AG04449 (cell line): Measurements from ENCODE around the gene LRRC19.

Experiments used
- CTCF ChIA-PET: fragments of 350-600 bp; formaldehyde crosslinking; extraction: SDS; loops from one replicate; lab custom pipeline; 2021; ENCODE audit warnings: antibody characterized with exemption; lab: Yijun Ruan, JAX
- POLR2A ChIA-PET: fragments of 400-600, 350-600 bp; formaldehyde crosslinking; extraction: SDS; loops from one replicate; lab custom pipeline; 2020; ENCODE audit warnings: antibody characterized with exemption, inconsistent platforms; lab: Yijun Ruan, JAX
- DNase-seq: peaks from one replicate; pipeline ENCODE4 v3.0.0-alpha.2; 2010; ENCODE audit warnings: low read depth, low spot score
- H3K4me3 ChIP-seq: 2 replicates; pipeline ENCODE4 v1.5.1; 2011; ENCODE audit warnings: low read depth, mild to moderate bottlenecking, control low read depth, low read length
- CTCF ChIP-seq: IDR thresholded peaks from one replicate; pipeline ENCODE4 v1.5.1; 2011; ENCODE audit warnings: mild to moderate bottlenecking, moderate library complexity, low read length, control low read depth, inconsistent platforms; ENCODE audit not compliant: insufficient read depth; ENCODE audit errors: missing control alignments

LRRC19 gene

GRCh38 chr9:26954050-26954508, 51.4 kb downstream of the LRRC19 start:
- no peak for DNase-seq
- no peak overlapping the region for H3K4me3 ChIP-seq
- no peak for TF ChIP-seq CTCF
- POLR2A ChIA-PET = no interaction called here
- CTCF ChIA-PET = no interaction called here

- POLR2A ChIA-PET = interaction anchor here (0.5 kb wide), 1 partner anchor 22 kb away, joined by 3 read pairs; no protein-coding TSS in a partner anchor
- CTCF ChIA-PET = interaction anchor here (1.6 kb wide), 1 partner anchor 327 kb away, joined by 4 read pairs; no protein-coding TSS in a partner anchor
- TF ChIP-seq CTCF = no peak
- no peak overlapping the region for H3K4me3 ChIP-seq
- DNase-seq = no peak
These were observed 53.7 kb downstream of the LRRC19 start for GRCh38 chr9:26951794-26952193.

GRCh38 chr9:26950521-26950920, 55.0 kb downstream of the LRRC19 start:
- H3K4me3 ChIP-seq = no peak overlapping the region
- POLR2A ChIA-PET = no interaction called here
- no peak for TF ChIP-seq CTCF
- no peak for DNase-seq
- CTCF ChIA-PET = no interaction called here

GRCh38 chr9:26949637-26950069, 55.8 kb downstream of the LRRC19 start:
- no peak for TF ChIP-seq CTCF
- POLR2A ChIA-PET = no interaction called here
- no peak overlapping the region for H3K4me3 ChIP-seq
- DNase-seq = no peak
- CTCF ChIA-PET = no interaction called here

- ChIA-PET CTCF (no interaction called here), POLR2A (interaction anchor here (0.8 to 1.8 kb wide), 4 partner anchors 8 to 207 kb away, joined by 3 to 11 read pairs (median 4); partner anchors contain the start of genes CAAP1 and IFT74)
- DNase-seq = no peak
- H3K4me3 ChIP-seq = peak overlapping the region; percentile 94
- no peak for TF ChIP-seq CTCF
These were observed 57.7 kb downstream of the LRRC19 start for GRCh38 chr9:26947736-26948135.

- no peak for TF ChIP-seq CTCF
- H3K4me3 ChIP-seq = peak within 1 kb of the TSS; percentile 94
- POLR2A ChIA-PET = interaction anchor here (0.6 to 1.8 kb wide), 5 partner anchors 9 to 247 kb away, joined by 3 to 11 read pairs (median 3); partner anchors contain the start of genes CAAP1 and IFT74
- DNase-seq = peak; percentile 28
- CTCF ChIA-PET = no interaction called here
These were observed 58.4 kb downstream of the LRRC19 start, which contains the start of gene PLAA for GRCh38 chr9:26946753-26947727. PLAA (minus strand) TSS chr9:26947242; CDS start chr9:26947045, 197 bp downstream.
